Measurements from ENCODE around the gene PIGV.

DNA sequence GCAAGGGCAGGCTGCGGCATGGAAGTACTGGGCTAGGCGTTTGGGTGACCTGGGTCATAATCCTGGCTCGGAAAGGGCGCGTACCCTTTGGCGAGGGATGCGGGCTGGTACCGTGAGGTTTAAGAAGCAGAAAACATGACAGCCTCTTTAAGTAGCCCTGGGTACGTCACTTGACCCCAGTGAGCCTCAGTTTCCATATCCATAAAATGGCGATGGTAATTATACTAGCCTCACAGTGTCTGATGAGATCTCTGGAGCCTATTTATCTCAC lies 700 bp downstream of the PIGV start:
- TF ChIP-seq, protein P1, sequence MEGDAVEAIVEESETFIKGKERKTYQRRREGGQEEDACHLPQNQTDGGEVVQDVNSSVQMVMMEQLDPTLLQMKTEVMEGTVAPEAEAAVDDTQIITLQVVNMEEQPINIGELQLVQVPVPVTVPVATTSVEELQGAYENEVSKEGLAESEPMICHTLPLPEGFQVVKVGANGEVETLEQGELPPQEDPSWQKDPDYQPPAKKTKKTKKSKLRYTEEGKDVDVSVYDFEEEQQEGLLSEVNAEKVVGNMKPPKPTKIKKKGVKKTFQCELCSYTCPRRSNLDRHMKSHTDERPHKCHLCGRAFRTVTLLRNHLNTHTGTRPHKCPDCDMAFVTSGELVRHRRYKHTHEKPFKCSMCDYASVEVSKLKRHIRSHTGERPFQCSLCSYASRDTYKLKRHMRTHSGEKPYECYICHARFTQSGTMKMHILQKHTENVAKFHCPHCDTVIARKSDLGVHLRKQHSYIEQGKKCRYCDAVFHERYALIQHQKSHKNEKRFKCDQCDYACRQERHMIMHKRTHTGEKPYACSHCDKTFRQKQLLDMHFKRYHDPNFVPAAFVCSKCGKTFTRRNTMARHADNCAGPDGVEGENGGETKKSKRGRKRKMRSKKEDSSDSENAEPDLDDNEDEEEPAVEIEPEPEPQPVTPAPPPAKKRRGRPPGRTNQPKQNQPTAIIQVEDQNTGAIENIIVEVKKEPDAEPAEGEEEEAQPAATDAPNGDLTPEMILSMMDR (conservative IDR thresholded peaks at IDR 0.05 in 1 of 2, IDR thresholded peaks at IDR 0.05 in 1 of 2; ENCODE audit: extremely low read depth in 1 of 2, insufficient read depth in 1 of 2, low read depth in 1 of 2, low read length in 2 of 2) = no peak
- TF ChIP-seq EZH2 (IDR thresholded peaks at IDR 0.05; ENCODE audit: borderline replicate concordance, low read length) = no peak
